Inflammatory macrophage treated with lipopolysaccharide for 4 hours (primary cell): ENCODE measurements around the gene STARD3.

Experiments
- DNase-seq: peaks from one replicate; pipeline ENCODE4 v3.0.0-alpha.2; 2020

STARD3 gene

DNA sequence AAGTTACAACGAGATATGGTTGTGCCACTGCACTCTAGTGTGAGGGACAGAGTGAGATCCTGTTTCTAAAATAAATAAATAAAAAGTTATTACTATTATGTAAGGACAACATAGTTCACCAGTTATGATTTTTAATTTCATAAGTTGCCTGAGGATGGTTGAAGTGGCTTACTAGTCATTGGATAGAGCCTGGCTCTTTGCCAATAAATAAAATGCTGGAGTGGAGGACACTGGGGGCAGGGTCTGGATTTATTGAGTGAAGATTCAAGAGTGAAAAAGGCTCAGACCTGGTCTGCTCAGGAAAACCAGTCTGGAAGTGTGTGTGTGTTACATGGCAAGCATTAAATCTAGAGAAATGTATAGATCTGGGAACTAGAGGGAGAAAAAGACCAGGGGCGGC is 2.1 kb downstream of the STARD3 start:
- DNase-seq = no peak

DNA sequence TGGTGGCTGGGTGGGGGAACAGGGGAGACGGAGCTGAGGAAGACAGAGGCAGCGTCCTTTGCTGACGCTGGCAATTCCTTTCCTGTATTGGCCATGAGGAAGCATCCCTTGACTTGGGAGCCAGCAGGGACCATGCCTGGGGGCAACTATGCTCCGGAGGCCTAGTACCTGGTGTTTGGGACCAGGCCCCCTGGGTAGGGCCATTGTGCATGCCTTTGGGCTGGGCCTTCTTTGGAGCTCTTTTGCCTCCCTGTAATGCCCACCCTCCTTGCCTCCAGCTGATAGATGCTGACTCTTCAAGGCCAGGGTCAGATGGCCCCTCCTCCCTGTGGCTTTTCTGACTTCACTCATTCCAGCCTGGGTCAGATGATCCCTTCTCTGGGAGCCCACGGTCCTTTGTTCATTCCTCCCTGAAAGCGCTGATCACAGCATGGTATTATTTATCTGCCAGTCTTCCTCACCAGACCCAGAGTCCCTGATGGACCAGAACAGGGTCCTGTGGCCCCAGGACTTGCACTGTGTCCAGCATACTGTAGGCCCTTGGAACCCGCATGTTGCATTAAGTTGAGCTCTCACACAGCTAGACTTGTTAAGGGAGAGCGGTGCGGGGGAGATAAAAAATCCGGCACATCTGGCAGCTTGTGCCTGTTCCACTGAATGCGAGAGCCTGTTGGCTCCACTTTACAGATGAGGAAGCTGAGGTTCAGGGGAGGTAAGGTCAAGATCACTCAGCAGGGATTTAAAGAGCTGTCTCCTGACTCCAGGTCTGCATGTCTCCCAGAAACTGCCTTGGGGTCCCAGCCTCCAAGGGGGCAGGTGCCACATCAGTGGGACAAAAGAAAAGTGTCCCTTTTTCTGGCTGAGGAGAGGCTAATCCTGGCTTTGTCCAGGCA is 2.9 kb downstream of the STARD3 start:
- DNase-seq = no peak

DNA sequence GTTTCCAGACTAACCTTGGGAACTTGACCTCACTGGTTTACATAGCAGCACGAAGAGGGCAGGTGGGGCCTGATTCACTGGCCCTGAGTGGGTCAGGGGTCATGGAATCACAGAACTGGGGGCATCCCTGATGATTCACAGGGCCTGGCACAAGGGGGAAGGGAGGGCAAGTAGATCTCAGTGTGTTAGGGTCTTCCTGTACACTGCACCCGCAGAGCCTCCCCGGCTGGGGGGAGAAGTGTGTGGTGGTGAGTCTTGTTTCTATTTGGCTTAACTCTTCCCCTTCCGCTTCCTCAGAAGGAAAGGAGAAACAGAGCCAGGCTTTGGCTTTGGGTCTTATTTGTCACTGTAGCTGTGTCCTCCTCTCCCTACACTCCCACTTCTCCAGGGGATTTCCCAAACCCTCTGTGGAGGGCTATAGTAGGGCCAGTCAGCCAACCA is 3.7 kb downstream of the STARD3 start:
- peak; percentile 69 for DNase-seq

DNA sequence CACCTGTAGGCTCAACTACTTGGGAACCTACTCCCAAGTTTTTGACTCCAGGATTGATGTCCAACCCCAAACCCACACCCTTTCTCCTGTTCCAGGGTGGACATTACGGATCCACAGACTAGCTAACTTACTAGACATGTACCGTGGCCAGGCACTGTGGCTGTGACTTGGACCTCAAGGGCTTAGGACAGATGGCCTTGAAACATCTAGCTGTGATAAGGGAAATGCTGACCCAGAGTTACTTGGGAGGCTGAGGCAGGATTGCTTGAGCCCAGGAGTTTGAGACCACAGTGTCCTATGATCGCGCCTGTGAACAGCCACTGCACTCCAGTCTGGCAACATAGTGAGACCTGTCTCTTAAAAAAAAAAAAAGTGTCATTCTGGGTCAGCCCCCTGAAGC is 4.2 kb downstream of the STARD3 start:
- no peak for DNase-seq

DNA sequence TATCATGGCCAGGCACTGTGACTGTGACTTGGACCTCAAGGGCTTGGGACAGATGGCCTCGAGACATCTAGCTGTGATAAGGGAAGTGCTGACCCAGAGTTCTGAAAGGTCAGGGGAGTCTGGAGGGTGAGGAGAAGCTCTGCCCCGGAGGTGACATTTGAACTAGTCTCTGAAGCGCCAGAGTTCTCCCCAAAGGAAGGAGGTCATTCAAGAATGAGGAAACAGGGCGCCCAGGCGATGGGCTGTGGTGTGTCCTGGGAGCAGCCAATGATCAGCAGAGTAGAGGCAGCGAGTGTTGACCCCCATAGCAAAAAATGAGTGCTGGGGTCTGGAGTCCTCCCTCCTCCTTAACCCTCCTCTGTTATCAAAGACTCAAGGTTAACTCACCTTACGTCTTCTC is 4.9 kb downstream of the STARD3 start:
- peak; percentile 62 for DNase-seq

DNA sequence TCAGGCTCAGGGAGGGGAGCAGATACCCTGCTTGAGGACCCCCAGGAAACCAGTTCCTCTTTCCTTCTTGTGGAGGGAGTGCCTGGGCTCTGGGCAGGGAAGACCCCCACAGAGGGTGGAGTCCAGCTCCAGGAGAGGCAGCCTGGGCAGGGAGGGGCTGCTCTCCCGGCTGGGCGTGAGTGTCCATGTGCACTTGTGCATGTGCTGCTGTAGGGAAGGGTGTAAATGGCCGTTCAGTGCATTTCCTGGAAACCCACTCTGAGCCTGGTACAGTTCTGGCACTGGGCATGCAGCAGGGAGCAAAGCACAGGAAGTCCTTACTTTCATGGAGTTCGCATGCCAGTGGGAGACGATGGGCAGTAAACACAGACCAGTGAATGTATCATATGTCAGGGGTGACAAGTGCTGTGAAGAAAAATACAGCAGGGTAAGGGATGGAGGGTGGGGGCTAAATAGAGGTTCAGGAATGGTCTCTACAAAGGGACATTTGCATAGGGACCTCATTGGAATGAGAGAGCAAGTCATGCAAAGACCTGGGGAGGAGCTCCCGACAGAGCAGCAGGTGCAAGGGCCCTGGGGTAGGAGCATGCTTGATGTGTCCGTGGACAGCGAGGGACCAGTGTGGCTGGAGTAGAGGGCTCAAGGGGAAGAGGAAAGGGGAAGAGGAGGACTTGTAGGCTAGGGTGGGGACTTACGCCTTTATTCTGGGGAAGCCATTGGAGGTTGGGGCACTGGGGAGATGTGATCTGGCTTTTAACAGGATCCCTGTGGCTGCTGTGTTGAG is 5.5 kb downstream of the STARD3 start:
- no peak for DNase-seq

DNA sequence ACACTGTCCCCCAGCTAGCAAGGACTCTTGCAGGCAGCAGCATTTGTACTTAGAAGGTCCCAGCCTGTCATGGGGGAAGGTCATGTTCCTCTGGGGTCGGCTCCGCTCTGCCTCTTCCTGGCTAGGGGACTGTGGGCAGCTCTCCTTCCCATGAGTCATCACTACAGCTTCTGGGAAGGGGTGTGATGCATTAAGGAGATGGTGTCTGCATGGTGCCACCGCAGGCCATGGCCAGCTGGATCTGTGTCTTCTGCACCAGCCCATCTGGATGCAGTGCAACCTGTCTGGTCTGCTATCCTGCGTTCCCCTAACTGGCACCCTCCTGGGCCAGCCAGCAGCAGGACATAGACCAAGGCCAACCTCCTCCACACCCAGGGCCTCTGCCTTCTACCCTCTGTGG is 6.3 kb downstream of the STARD3 start:
- no peak for DNase-seq

DNA sequence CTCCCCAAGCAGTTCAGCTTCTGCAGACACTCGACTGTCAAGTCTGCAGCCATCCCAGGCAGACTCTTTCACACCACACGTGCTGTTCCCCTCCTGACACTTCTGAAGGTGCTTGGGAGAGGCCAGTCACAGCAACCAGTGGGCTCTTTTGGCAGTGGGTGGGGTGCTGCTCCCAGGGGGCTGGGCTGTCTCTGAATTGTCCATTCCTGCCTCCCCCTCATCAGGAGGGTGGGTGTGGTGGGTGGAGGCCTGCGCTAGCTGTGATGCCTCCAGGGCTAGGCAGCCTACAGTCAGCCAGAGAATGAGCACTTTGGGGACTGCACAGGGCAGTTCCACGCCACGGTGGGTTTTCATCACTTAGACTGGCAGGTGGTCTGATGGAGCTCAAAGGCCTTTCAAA is 10.3 kb downstream of the STARD3 start:
- DNase-seq = no peak

DNA sequence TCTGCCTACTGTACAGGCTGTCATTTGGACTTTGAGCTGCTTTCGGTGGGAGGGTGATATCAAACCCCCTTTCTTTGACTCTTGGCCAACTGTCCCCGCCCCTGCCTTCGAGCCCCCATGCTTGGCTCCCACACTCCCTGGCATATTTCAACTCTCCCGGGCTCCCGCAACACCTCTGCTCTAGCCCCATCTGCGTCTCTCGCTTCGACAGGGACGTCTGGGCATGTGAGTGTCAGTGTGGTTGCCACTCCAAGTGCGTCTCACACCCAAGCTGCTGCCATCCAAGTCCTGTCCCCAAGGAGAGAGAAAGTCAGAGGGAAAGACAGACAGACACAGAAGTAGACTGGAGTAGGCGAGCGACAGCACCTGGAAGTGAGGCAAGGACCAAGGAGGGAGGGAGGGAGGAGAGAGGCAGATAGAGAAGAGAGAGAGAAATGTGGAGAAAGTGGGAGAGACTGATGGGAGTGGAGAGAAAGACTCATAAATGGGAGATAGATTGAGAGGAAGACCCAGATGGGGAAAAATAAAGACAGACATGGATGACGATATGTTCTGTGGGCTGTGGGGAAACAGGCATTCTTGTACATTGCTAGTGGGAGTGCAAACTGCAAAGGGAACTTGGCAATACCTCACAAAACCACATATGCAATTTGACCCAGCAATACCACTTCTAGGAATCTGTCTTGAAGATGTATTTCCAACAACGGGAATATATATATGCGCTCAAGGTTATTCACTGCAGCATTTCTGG is 11.8 kb downstream of the STARD3 start:
- peak; percentile 63 for DNase-seq

DNA sequence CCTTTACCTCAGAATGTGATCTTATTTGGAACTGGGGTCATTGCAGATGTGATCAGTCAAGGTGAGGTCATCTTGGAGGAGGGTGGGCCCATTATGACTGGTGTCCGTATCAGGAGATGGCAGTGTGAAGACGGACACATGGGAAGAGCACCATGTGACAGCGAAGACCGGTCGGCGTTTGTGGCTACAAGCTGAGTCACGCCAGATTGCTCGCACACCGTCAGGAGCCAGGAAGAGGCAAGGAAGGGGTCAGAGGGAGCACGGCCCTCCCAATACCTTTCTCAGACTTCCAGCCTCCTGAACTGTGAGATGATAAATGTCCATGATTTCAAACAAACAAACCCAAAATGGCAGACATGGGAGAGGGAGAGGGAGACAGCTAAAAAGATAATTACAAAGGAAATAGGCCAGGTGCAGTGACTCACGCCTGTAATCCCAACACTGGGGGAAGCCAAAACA is 13.2 kb downstream of the STARD3 start:
- no peak for DNase-seq

DNA sequence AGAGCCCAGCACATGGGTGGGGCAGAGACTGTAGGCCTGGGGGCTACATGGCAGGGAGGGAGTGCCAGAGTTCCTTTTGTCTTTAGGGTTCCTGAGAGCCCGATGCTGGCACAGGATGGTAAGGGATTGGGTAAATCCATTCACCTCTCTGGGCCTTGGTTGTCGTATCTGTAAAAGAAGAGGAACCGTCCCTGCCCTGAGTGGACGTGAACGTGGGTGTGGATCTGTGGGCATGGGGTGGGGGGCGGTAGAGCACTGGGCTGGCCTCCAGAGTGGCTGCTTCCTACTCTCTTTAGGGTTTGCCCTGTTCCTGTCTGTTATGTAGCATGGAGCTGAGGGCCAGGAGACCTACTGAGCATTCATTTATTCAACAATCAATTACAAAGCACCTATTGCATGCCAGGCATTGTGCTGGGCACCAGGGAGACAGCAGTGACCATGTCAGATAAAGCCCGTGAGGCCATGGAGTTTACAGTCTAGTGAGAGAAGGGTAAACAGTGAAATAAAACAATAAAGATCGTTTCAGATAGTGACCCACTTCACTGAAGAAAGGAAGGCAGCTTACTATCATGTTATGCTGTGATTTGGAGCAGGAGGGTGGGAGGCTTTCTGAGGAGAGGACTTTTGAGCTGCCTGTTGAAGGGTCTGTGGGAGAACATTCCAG is 15.1 kb downstream of the STARD3 start:
- no peak for DNase-seq

DNA sequence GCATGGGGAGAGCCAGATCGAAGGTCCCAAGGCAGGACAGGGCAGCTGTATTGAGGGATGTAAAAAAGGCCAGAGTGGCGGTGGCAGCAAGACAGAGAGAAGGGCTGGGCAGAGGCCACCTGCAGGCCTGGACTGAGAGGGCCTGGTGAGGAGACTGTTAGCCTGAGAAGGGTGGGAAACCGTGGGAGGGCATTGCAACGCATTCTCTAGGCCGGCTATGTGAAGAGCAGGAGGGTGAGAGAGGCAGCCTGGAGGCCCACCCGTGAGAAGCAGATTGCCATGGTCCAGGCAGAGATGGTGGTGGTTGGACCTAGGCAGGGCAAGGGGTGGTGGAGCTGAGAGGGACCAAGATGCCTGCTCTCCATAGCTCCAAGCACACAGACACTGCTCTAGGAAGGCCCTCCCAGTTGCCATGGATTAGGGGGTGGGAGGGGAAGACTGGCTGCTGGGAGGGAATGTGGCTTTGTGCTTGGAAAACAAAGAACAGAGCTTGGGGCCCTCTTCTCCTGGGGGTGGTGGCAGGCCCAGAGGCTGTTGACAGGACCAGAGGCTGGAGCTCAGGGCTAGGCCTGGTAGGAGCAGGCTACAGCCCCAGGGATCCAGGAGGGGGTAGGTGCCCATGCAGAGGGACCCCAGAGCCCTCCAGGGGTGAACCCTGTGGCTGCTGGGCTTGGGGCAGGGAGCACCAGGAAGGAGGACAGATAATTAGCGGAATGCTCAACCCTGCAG is 15.8 kb downstream of the STARD3 start:
- no peak for DNase-seq

DNA sequence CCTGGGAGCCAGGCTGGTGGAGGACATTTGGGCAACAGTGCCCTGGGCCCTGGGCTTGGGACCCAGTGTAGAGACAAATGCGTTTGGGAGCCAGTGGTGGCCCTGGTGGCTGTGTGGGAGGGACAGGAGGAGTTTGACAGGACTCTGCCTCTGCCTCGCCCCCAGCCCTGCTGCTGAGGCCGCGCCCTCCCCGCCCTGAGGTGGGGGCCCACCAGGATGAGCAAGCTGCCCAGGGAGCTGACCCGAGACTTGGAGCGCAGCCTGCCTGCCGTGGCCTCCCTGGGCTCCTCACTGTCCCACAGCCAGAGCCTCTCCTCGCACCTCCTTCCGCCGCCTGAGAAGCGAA is 16.3 kb downstream of the STARD3 start:
- no peak for DNase-seq

DNA sequence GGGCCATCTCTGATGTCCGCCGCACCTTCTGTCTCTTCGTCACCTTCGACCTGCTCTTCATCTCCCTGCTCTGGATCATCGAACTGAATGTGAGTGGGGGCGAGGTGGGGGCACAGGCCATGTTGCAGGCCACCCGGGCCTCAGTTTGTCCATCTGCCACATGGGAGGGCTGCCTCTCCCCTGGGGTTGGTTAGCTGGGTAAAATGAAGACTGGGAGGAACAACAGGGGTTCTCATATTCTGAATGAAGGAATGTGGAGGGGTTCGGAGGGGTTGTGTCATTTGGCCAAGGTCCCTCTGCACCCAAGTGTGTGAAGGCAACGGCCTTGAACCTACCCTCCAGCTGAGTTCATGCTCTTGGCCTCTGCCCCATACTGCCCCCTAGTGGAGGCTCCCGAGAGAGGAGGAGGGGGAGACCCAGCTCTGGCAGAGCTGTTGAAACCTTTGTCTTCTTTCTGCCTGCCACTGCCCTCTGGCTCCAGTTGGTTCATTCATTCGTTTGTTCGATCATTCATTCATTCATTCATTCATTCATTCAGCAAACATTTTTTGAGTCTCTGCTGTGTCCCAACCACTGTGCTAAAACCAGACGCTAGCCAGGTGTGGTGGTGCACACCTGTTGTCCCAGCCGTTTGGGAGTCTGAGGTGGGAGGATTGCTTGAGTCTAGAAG is 16.9 kb downstream of the STARD3 start:
- DNase-seq = peak; percentile 73

DNA sequence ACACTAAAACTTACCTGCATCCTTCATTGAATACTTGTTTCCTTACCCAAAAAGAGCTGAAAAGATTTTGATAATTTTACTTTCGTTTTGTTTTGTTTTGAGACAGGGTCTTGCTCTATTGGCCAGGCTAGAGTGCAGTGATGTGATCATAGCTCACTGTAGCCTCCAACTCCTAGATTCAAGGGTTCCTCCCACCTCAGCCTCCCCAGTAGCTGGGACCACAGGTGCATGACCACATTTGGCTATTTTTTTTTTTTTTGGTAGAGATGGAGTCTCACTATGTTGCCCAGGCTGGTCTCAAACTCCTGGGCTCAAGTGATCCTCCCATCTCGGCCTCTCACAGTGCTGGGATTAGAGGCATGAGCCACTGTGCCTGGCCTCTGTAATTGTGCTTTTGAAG is 18.2 kb downstream of the STARD3 start:
- DNase-seq = no peak

DNA sequence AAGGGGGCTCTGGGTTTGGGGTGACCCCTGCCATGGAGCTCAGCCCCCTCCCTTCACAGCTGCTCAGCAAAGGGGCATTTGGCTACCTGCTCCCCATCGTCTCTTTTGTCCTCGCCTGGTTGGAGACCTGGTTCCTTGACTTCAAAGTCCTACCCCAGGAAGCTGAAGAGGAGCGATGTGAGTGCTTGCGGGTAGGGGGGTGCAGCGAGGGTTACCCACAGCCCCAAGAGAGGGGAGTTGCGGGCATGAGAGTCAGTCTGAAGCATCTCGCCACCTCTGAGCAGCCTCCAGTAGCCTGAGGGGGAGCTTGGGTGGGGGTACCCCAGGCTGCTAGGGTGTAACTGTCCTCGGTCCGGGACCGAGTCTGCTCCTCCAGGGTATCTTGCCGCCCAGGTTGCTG is 21.4 kb downstream of the STARD3 start:
- no peak for DNase-seq

DNA sequence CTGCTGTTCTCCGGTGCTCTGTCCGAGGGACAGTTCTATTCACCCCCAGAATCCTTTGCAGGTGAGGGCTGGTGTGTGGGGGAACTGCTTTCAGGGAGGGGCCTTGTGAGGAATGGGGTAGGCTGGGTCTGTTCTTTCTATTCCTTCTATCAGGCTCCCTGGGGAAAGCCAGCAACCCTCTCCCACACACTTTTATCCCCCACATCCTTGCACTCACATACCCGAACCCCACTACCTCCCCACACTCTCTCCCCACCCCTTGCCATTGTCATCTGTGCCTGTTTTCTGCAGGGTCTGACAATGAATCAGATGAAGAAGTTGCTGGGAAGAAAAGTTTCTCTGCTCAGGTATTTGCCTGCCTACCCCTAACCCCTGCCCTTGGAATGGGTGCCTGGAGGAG is 21.8 kb downstream of the STARD3 start:
- DNase-seq = no peak

DNA sequence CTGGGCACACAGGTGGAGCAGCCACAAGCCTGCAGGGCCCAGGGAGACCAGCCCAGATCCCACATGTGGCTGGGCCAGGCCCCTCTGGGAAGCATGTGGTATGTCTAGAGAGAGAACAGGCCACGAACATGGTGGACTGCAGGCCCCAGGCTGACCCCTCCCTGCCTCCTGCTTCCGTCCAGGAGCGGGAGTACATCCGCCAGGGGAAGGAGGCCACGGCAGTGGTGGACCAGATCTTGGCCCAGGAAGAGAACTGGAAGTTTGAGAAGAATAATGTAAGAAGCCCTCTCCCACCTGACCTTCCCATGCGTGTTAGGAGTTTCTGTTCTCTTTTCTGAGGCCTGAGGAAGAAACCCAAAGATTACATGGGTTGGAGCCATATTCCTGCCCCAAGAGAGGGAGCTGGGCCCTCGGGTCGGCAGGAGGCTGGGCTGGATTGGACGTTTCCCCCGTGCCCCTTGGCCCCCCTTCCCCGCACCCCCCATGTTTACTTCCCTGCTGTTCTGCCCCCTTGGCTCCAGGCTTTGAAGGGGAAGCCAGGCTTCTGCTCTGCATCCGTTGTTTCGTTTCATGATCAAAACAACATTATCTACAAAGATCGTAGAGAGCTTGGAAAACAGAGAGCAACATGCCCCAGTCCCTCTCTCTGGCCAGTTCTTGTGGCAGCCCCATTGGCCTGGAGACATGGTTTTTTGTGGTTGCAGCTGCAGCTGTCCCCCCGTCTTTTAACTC is 22.5 kb downstream of the STARD3 start:
- peak; percentile 50 for DNase-seq

DNA sequence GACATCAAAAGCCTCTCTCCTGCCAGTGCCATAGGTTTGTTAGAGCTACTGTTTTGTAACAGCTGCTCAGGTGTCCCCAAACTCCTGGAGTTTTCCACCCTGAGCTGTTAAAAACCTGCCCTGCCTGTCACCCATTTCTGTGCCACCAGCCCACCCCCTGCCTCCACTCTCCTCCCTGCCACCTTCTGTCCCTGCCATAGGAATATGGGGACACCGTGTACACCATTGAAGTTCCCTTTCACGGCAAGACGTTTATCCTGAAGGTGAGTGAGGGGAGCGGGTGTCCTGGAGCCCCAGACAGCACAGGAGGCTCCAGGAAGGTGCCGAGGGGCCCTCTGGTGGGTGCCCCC is 23.0 kb downstream of the STARD3 start:
- DNase-seq = no peak

DNA sequence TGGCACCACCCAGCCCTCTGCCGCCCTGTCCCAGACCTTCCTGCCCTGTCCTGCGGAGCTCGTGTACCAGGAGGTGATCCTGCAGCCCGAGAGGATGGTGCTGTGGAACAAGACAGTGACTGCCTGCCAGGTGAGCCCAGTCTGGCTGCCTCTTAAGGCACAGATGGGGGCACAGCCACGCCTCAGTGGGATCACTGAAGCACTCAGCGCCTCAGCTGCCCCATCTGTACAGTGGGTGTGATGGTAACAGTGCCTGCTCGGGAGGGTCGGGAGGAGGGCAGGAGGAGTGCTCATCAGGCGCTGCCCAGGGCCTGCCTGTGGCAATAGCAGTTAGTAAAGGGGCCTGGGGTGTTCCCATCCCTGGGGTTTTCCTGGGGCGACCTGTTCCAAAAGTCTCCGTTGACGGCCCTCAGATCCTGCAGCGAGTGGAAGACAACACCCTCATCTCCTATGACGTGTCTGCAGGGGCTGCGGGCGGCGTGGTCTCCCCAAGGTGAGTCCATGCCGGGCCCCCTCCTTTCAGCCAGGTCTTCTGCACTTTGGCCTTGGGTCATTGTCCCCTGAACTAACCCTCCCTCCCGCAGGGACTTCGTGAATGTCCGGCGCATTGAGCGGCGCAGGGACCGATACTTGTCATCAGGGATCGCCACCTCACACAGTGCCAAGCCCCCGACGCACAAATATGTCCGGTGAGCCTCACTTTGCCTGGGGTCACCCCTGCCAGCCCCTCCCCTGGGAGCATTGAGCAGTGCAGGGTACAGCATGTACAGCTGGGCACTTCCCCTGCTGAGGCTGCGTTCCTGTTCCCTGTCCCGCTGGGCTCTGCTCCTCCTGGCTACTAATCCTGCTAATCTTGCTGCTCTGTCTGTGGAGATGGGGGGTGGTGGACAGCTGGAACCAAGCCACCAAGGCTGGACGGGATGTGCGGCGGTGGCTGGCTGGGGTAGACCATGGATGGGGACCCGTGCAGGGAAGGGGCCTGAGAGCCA is 23.7 kb downstream of the STARD3 start:
- DNase-seq = no peak
